C4-2B (cell line): Measurements from ENCODE around the gene EIF2B2.

Experiments
- H3K27ac ChIP-seq: fragments of 450-650 bp; 2 replicates; pipeline ENCODE4 v1.5.1; 2017
- CTCF ChIP-seq: fragments of 450-650 bp; conservative IDR thresholded peaks from 2 replicates; pipeline ENCODE4 v1.5.1; 2017; ENCODE audit warnings: mild to moderate bottlenecking
- ZFX ChIP-seq: fragments of 450-650 bp; IDR thresholded peaks from 2 replicates; pipeline ENCODE4 v1.6.1; 2017

Gene EIF2B2

GRCh38 chr14:75001899-75002298 is 822 bp upstream of the EIF2B2 start:
- no peak for TF ChIP-seq ZFX
- no peak for TF ChIP-seq CTCF
- H3K27ac ChIP-seq = peak overlapping the region; percentile 81

- H3K27ac ChIP-seq = peak overlapping the region; percentile 81
- TF ChIP-seq CTCF = no peak
- no peak; the same call in none of the 2 replicates for TF ChIP-seq ZFX
Observed at GRCh38 chr14:75003250-75004027, 718 bp downstream of the EIF2B2 start.

- TF ChIP-seq CTCF (no peak), ZFX (no peak)
- no peak overlapping the region for H3K27ac ChIP-seq
Observed at GRCh38 chr14:75005357-75005756, 2.6 kb downstream of the EIF2B2 start.

GRCh38 chr14:75009176-75009575 is 6.5 kb downstream of the EIF2B2 start:
- TF ChIP-seq CTCF = no peak
- TF ChIP-seq ZFX = no peak
- H3K27ac ChIP-seq = no peak overlapping the region; the same call in 1 of the 2 replicates

- H3K27ac ChIP-seq = no peak overlapping the region
- TF ChIP-seq CTCF (no peak), ZFX (no peak)
Observed at GRCh38 chr14:75010472-75011093, 7.9 kb downstream of the EIF2B2 start.

GRCh38 chr14:75011356-75011994 is 8.8 kb downstream of the EIF2B2 start:
- H3K27ac ChIP-seq = no peak overlapping the region
- TF ChIP-seq CTCF (no peak), ZFX (no peak)

- TF ChIP-seq ZFX = no peak
- no peak for TF ChIP-seq CTCF
- no peak overlapping the region for H3K27ac ChIP-seq
Observed at GRCh38 chr14:75013290-75013689, 10.6 kb downstream of the EIF2B2 start.
